MCF 10A (cell line): ENCODE measurements around the gene PGR. TPM values are rescaled to one million over a fixed set of nuclear protein-coding genes. Genes with fewer than 3 reads are reported as not detected.

Source experiments
- BruUV-seq: library from RNA; stranded (reverse); fragments of 400-500 nt; replicated peaks from 2 replicates; lab custom pipeline; 2021; lab: Mats Ljungman, UMichigan
- CTCF ChIA-PET: fragments of 300-600 bp; sonication (Branson Sonifier 250); formaldehyde crosslinking; extraction: SDS; loops from one replicate; lab custom pipeline; 2021; ENCODE audit warnings: antibody characterized with exemption, inconsistent platforms; lab: Yijun Ruan, JAX
- POLR2A ChIA-PET: fragments of 300-600, 350-650 bp; sonication (Branson Sonifier 250); formaldehyde crosslinking; extraction: SDS; loops from one replicate; lab custom pipeline; 2020; ENCODE audit warnings: antibody characterized with exemption, inconsistent platforms; lab: Yijun Ruan, JAX
- DNase-seq: peaks from one replicate; pipeline ENCODE4 v3.0.0-alpha.2; 2018; ENCODE audit not compliant: unreplicated experiment
- H3K27ac Mint-ChIP-seq: one replicate; pipeline ENCODE4 v1.8.0; 2022; ENCODE audit warnings: mild to moderate bottlenecking, low read depth, mixed read lengths; ENCODE audit not compliant: unreplicated experiment
- H3K27me3 Mint-ChIP-seq: one replicate; pipeline ENCODE4 v1.8.0; 2022; ENCODE audit warnings: mixed read lengths; ENCODE audit not compliant: insufficient read depth, unreplicated experiment
- H3K36me3 Mint-ChIP-seq: one replicate; pipeline ENCODE4 v1.8.0; 2022; ENCODE audit warnings: mild to moderate bottlenecking, moderate library complexity, mixed read lengths; ENCODE audit not compliant: insufficient read depth, unreplicated experiment
- H3K4me1 Mint-ChIP-seq: one replicate; pipeline ENCODE4 v1.8.0; 2022; ENCODE audit warnings: mixed read lengths; ENCODE audit not compliant: insufficient read depth, unreplicated experiment
- H3K4me3 Mint-ChIP-seq: one replicate; pipeline ENCODE4 v1.8.0; 2022; ENCODE audit warnings: mild to moderate bottlenecking, moderate library complexity, mixed read lengths; ENCODE audit not compliant: unreplicated experiment
- H3K9me3 Mint-ChIP-seq: one replicate; pipeline ENCODE4 v1.8.0; 2022; ENCODE audit warnings: mixed read lengths; ENCODE audit not compliant: unreplicated experiment
- CTCF ChIP-seq: fragments of 200-600 bp; IDR thresholded peaks from one replicate; pipeline ENCODE4 v1.8.0; 2022; ENCODE audit warnings: antibody characterized with exemption, mild to moderate bottlenecking; ENCODE audit not compliant: unreplicated experiment
- intact Hi-C: fragments of 100-400 bp; cut with micrococcal nuclease; formaldehyde crosslinking; loops from 2 replicates; pipeline ENCODE4 v1.14.1; 2022
- total RNA-seq: library from RNA; stranded (reverse); gene quantifications from 2 replicates; pipeline ENCODE4 v1.2.3, GENCODE V29; 2022

Gene PGR
- total RNA-seq, 1 experiment from 2014 or later: not detected

GRCh38 chr11:101010899-101011298 lies 118.7 kb downstream of the PGR start:
- Mint-ChIP-seq H3K27ac (no peak overlapping the region), H3K9me3 (no peaks in the 10 kb centered on the region), H3K4me3 (no peak overlapping the region), H3K36me3 (no peaks in the 10 kb centered on the region), H3K27me3 (no peaks in the 10 kb centered on the region), H3K4me1 (no peaks in the 10 kb centered on the region)
- intact Hi-C loops: no loop called here
- no peak for TF ChIP-seq CTCF
- CTCF ChIA-PET: interaction anchor here (0.7 kb wide), 2 partner anchors 11 to 477 kb away, joined by 3 to 4 read pairs; no protein-coding TSS in a partner anchor
- no peak for DNase-seq
- no TSS peak for BruUV-seq
- POLR2A ChIA-PET: no interaction called here

GRCh38 chr11:101009690-101010055 lies 119.9 kb downstream of the PGR start:
- Mint-ChIP-seq H3K27ac (no peak overlapping the region), H3K27me3 (no peaks in the 10 kb centered on the region), H3K9me3 (no peaks in the 10 kb centered on the region), H3K36me3 (no peaks in the 10 kb centered on the region), H3K4me3 (no peak overlapping the region), H3K4me1 (no peaks in the 10 kb centered on the region)
- intact Hi-C loops: no loop called here
- DNase-seq: no peak
- TF ChIP-seq CTCF: no peak
- no TSS peak for BruUV-seq
- ChIA-PET POLR2A (interaction anchor here (0.6 kb wide), 1 partner anchor 376 kb away, joined by 4 read pairs; no protein-coding TSS in a partner anchor), CTCF (interaction anchor here (2.8 kb wide), 1 partner anchor 29 kb away, joined by 10 read pairs; no protein-coding TSS in a partner anchor)

GRCh38 chr11:101008961-101009689 lies 120.5 kb downstream of the PGR start:
- no peak for TF ChIP-seq CTCF
- DNase-seq: no peak
- ChIA-PET POLR2A (interaction anchor here (1.0 to 1.4 kb wide), 2 partner anchors 10 to 27 kb away, joined by 3 to 5 read pairs; no protein-coding TSS in a partner anchor), CTCF (interaction anchor here (1.8 to 2.8 kb wide), 2 partner anchors 28 to 427 kb away, joined by 4 to 10 read pairs; no protein-coding TSS in a partner anchor)
- no TSS peak for BruUV-seq
- Mint-ChIP-seq H3K27ac (no peak overlapping the region), H3K4me1 (no peaks in the 10 kb centered on the region), H3K27me3 (no peaks in the 10 kb centered on the region), H3K9me3 (no peaks in the 10 kb centered on the region), H3K4me3 (no peak overlapping the region), H3K36me3 (no peaks in the 10 kb centered on the region)
- intact Hi-C loops: no loop called here

- Mint-ChIP-seq H3K4me1 (no peaks in the 10 kb centered on the region), H3K27me3 (peaks cover 10% of the 10 kb centered on the region), H3K27ac (no peak overlapping the region), H3K36me3 (no peaks in the 10 kb centered on the region), H3K4me3 (no peak overlapping the region), H3K9me3 (no peaks in the 10 kb centered on the region)
- TF ChIP-seq CTCF: peak; percentile 20
- CTCF ChIA-PET: interaction anchor here (1.2 kb wide), 1 partner anchor 23 kb away, joined by 7 read pairs; no protein-coding TSS in a partner anchor
- POLR2A ChIA-PET: no interaction called here
- intact Hi-C loops: no loop called here
- BruUV-seq: no TSS peak
- DNase-seq: peak; percentile 34
Measured at GRCh38 chr11:101003468-101003867, 126.1 kb downstream of the PGR start.
